ENCODE measurements around the gene PCSK9.

The PCSK9 gene

DNA sequence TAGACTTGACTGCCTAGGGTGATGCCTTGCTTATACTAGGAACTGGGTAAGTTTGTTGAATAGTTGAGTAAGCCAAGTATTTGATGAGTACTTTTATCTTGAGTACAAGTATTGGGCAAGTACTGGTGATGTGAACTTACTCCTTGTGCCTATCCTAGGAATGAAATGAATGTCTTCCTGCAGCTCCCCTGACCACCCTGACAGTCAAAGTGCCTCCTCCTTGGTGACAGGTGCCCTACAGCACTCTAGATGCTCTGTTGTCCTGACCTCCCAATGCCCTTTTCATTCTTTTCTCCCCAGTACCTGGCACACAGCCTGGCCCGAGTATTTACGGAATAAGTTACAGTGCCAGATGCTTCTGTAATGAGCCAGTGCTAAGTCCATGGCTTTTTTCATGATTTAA lies 25.5 kb downstream of the PCSK9 start:
- Histone ChIP-seq H3K4me1 (ENCODE audit: insufficient read depth, low read length, severe bottlenecking) (peaks cover 6% of the 10 kb centered on the region), H3K27ac (ENCODE audit: low read depth, low read length, poor library complexity, severe bottlenecking) (no peak overlapping the region), H3K9ac (ENCODE audit: low read length) (no peak overlapping the region), H3F3A (ENCODE audit: insufficient read depth, low read length) (no peaks in the 10 kb centered on the region), H3K9me2 (ENCODE audit: low read depth, low read length) (no peaks in the 10 kb centered on the region), H3K27me3 (ENCODE audit: insufficient read depth, low read length) (no peaks in the 10 kb centered on the region), H3K9me3 (ENCODE audit: low read length) (no peaks in the 10 kb centered on the region), H3K4me3 (ENCODE audit: low read depth, low read length, poor library complexity, severe bottlenecking) (no peak overlapping the region), H2AFZ (ENCODE audit: low read length) (no peak overlapping the region), H3K36me3 (ENCODE audit: insufficient read depth, low read length) (peaks cover 30% of the 10 kb centered on the region), H3K79me2 (ENCODE audit: insufficient read depth, low read length) (no peaks in the 10 kb centered on the region), H4K20me1 (ENCODE audit: insufficient read depth, low read length) (no peaks in the 10 kb centered on the region), H3K4me2 (ENCODE audit: low read length) (no peak overlapping the region)
- TF ChIP-seq, protein P1, sequence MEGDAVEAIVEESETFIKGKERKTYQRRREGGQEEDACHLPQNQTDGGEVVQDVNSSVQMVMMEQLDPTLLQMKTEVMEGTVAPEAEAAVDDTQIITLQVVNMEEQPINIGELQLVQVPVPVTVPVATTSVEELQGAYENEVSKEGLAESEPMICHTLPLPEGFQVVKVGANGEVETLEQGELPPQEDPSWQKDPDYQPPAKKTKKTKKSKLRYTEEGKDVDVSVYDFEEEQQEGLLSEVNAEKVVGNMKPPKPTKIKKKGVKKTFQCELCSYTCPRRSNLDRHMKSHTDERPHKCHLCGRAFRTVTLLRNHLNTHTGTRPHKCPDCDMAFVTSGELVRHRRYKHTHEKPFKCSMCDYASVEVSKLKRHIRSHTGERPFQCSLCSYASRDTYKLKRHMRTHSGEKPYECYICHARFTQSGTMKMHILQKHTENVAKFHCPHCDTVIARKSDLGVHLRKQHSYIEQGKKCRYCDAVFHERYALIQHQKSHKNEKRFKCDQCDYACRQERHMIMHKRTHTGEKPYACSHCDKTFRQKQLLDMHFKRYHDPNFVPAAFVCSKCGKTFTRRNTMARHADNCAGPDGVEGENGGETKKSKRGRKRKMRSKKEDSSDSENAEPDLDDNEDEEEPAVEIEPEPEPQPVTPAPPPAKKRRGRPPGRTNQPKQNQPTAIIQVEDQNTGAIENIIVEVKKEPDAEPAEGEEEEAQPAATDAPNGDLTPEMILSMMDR (IDR thresholded peaks at IDR 0.05; ENCODE audit: low read length): no peak
- TF ChIP-seq EZH2 (IDR thresholded peaks at IDR 0.05; ENCODE audit: borderline replicate concordance, low read length): no peak

DNA sequence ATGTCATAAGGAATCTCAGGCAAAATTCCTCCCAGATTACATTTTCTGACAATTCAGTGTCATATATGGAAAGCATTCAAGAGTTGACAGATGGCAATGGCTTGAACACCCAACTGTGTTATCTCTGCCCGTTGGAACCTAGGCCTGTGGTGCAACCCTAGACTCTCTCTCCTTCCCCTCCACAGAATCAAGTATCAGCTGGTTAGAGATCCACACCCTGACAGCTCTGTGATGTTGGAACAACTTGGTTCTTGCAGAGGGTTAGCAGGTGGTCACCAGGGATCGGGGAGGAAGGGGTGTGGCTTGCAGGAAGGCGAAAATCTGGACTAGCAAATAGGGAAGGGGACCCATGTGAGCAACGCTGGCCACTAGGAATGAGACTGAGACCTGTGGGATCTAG lies 26.3 kb downstream of the PCSK9 start:
- no peak for TF ChIP-seq EZH2 (IDR thresholded peaks at IDR 0.05; ENCODE audit: borderline replicate concordance, low read length)
- TF ChIP-seq, protein P1 (IDR thresholded peaks at IDR 0.05; ENCODE audit: low read length): no peak

DNA sequence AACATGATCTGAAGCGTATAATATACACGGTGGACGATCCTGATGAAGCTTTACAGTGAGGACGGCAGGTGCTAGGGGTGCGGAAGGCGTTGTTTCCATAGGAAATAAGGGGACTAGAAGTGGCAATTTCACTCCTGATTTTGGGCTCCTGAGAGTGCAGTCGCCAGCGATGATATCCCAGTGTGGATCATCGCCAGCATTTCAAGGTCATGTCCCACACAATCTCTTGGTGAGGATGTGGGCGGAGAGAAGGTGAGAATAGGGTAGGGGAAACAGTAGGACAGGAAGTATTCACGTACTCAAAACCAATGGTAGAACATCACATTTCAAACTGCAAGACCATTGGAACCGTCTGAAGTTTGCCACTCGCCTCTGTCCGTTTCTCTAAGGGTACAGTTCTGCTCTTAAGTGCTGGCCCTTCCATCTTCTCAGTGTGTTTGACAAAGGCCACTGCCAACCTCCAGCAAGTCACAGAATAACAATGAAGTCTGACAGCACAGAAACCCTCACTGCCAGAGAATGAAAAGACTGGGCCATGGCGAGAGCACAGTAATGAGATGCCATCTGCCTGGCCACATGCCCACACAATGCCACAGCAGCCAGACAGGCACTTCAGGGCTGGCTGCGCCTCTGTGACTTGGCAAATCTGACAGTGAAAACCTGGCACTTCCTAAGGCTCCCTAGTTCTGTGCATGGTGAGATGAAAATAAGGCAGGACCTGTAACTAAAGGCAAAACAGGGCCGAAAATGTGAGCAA lies 27.9 kb downstream of the PCSK9 start:
- Histone ChIP-seq H3K9me3 (ENCODE audit: low read length) (no peaks in the 10 kb centered on the region), H3K79me2 (ENCODE audit: insufficient read depth, low read length) (no peaks in the 10 kb centered on the region)
- no peak for TF ChIP-seq EZH2 (IDR thresholded peaks at IDR 0.05; ENCODE audit: borderline replicate concordance, low read length)
- TF ChIP-seq, protein P1 (IDR thresholded peaks at IDR 0.05; ENCODE audit: low read length): no peak

More for the DNA sequence above, 26.3 kb downstream of the PCSK9 start:
- H3K27me3 ChIP-seq (ENCODE audit: insufficient read depth, low read length): no peaks in the 10 kb centered on the region
- H2AFZ ChIP-seq (ENCODE audit: low read length): no peak overlapping the region
- peaks cover 6% of the 10 kb centered on the region for H3K4me1 ChIP-seq (ENCODE audit: insufficient read depth, low read length, severe bottlenecking)
- H4K20me1 ChIP-seq (ENCODE audit: insufficient read depth, low read length): no peaks in the 10 kb centered on the region
- H3K36me3 ChIP-seq (ENCODE audit: insufficient read depth, low read length): peaks cover 37% of the 10 kb centered on the region
- no peak overlapping the region for H3K9ac ChIP-seq (ENCODE audit: low read length)
- H3K9me2 ChIP-seq (ENCODE audit: low read depth, low read length): no peaks in the 10 kb centered on the region
- H3K4me3 ChIP-seq (ENCODE audit: low read depth, low read length, poor library complexity, severe bottlenecking): no peak overlapping the region
- no peak overlapping the region for H3K27ac ChIP-seq (ENCODE audit: low read depth, low read length, poor library complexity, severe bottlenecking)
- no peaks in the 10 kb centered on the region for H3K9me3 ChIP-seq (ENCODE audit: low read length)
- no peaks in the 10 kb centered on the region for H3F3A ChIP-seq (ENCODE audit: insufficient read depth, low read length)
- H3K79me2 ChIP-seq (ENCODE audit: insufficient read depth, low read length): no peaks in the 10 kb centered on the region
- H3K4me2 ChIP-seq (ENCODE audit: low read length): no peak overlapping the region

More for the DNA sequence above, 27.9 kb downstream of the PCSK9 start:
- H3K9ac ChIP-seq (ENCODE audit: low read length): no peak overlapping the region
- no peak overlapping the region for H3K4me3 ChIP-seq (ENCODE audit: low read depth, low read length, poor library complexity, severe bottlenecking)
- peaks cover 53% of the 10 kb centered on the region for H3K36me3 ChIP-seq (ENCODE audit: insufficient read depth, low read length)
- H3F3A ChIP-seq (ENCODE audit: insufficient read depth, low read length): no peaks in the 10 kb centered on the region
- H2AFZ ChIP-seq (ENCODE audit: low read length): no peak overlapping the region
- H3K9me2 ChIP-seq (ENCODE audit: low read depth, low read length): no peaks in the 10 kb centered on the region
- H4K20me1 ChIP-seq (ENCODE audit: insufficient read depth, low read length): no peaks in the 10 kb centered on the region
- no peak overlapping the region for H3K27ac ChIP-seq (ENCODE audit: low read depth, low read length, poor library complexity, severe bottlenecking)
- H3K4me1 ChIP-seq (ENCODE audit: insufficient read depth, low read length, severe bottlenecking): peaks cover 6% of the 10 kb centered on the region
- H3K27me3 ChIP-seq (ENCODE audit: insufficient read depth, low read length): no peaks in the 10 kb centered on the region
- no peak overlapping the region for H3K4me2 ChIP-seq (ENCODE audit: low read length)

Measured in OCI-LY1 (cell line).